ENCODE results near the gene PITPNM3. TPM values are rescaled to one million over a fixed set of nuclear protein-coding genes. Genes with fewer than 3 reads are reported as not detected.
"Not testable (repeated sequence)": the region's sequence is repeated elsewhere in the genome, so short reads cannot be mapped to it uniquely, and the experiment has no call there.

Gene PITPNM3
- total RNA-seq = 0.20 and 0.22 TPM in 2 replicates

DNA sequence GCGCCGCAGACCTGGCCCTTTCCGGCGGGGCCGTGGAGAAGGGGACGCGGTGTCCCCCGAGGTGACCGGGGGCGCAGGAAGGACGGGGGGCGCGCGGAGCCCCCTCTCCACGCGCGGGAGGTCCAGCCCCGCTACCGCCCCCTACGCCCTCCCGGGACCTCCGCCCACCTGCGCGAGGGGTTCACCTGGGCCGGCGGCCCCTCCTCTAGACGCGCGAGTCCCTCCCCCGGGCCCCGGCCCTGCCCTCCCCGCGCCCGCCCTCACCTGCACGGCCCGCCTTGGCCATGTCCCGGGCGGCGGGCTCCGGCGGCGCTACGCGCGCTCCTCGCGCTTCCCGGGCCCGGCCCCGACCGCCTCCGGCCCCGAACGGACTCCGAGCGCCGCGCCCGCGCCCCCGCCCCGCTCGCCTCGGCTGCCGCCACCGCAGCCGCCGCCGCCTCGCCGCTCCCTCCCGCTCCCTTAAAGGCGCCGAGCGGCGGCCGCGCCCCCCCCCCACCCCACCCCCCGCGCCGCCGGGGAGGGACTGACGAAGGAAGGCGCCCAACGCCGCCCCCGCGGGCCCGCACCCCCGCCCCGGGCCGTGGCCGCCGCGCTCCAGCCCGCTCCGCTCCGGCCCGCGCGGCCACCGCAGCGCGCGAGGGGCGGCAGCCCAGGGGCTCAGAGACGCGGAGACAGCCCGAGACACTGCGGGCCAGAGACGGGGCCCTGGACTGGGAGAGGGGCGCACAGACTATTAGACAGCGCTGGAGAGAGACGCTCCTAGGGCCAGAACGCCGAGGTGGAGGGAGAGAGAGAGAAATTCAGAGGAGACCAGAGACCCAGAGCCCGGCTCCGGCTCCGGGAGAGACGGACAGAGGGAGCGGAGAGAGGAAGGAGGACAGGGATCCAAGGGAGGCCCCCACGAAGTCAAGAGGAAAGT, at the start of gene PITPNM3:
Gene PITPNM3, minus strand, starts transcription at position 435 of the 919 bp plus-strand sequence. Its CDS starts 149 bp downstream, at position 286.
- DNase-seq (ENCODE audit: low read depth in 2 of 2) = no peak

DNA sequence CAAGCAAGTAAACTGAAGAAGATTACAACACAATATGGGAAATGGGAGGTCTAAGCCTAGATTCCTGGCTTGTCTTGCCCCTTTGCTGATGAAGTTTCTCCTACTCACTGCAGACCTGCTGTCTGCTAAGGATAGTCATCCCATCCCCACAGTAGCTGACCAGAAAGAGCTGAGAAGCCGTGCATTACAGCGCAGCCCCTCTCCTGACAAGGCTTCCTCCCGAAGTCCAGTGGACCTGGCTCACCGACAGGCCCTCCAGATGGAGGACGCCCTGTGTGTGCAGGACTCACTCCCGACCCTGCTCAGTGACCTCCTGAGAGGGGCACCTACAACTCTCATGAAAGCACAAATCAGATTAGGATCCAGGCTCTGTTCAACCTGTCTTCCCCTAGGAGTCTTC, 48.8 kb upstream of the PITPNM3 start:
- no peak for DNase-seq (ENCODE audit: low read depth in 2 of 2)

DNA sequence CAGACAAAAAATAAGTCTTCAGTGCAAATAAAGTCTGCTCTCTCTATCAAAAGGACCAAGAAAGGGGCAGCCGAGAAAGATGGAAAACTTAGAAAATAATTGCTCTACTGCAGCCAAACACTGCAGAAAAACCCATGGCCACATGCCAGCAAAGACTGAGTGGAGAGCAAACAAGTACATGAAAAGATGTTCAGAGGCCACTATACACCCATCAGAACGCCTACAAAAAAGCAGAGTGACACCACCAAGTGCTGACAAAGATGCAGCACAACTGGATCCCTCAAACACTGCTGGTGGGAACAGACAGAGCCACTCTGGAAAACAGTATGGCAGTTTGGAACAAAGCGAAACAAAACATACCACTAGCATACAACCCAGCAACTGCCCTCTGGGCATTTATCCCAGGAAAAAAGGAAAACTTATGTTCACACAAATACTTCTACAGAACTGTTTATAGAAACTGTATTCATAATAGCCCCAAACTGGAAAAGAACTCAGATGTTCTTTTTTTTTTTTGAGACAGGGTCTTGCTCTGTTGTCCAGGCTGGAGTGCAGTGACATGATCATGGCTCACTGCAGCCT, 47.5 kb upstream of the PITPNM3 start:
- peak in 1 of 2 donors; percentile 15 for DNase-seq (ENCODE audit: low read depth in 2 of 2)

DNA sequence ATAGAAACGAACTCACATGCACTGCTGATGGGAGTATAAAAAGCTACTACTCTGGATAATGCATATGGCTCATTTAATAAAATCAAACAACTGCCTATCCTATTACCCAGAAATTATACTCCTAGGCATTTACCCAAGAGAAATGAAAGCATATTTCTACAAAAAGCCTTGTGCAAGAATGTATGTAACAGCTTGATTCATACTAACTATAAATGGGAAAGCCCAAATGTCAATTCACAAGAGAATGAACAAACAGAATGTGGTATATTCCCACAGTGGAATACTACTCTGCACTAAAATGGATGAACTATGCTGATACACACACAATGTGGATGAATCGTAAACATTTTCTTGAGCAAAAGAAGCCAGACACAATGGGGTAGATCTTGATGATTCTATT, 45.8 kb upstream of the PITPNM3 start:
- DNase-seq (ENCODE audit: low read depth in 2 of 2) = no peak

DNA sequence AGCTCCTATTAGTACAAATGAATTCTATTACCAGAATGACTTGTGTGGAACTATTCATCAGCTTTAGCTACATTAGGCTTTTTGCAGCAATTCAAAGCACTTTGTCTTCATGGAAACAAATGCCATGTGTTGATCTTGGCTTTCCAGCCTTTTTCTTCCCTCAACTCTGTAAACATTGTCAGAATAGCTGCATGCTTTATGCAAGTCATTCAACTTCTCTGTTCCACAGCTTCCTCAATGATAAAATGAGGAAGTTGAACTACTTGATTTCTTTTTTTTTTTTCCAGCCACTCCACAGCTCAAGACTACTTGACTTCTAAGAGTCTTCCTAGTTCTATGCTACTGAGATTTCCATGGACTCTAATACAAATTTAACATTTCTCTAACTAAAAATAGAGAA, 43.0 kb upstream of the PITPNM3 start:
- peak; percentile 28 to 45 for DNase-seq (ENCODE audit: low read depth in 2 of 2)

DNA sequence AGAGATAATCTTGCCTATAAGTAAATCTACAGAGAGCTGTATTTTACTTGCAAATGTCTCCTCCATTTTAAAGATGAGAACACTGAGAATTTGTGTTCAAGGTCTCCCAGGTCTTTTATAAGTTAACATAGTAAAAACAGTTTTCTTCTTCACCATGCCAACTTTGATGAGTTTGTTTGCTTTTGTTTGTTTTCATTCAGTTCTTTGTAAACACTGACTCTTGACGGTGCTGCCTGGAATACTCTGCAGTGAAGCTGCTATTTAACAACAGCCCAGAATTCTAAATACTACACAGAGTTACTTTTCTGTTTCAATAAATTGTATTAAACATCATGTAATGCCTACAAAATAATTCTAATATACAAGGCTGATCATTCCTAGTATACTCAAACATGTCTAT, 41.4 kb upstream of the PITPNM3 start:
- no peak for DNase-seq (ENCODE audit: low read depth in 2 of 2)

- no peak for DNase-seq (ENCODE audit: low read depth in 2 of 2)
Observed at GRCh38 chr17:6596941-6597340, 40.6 kb upstream of the PITPNM3 start.

DNA sequence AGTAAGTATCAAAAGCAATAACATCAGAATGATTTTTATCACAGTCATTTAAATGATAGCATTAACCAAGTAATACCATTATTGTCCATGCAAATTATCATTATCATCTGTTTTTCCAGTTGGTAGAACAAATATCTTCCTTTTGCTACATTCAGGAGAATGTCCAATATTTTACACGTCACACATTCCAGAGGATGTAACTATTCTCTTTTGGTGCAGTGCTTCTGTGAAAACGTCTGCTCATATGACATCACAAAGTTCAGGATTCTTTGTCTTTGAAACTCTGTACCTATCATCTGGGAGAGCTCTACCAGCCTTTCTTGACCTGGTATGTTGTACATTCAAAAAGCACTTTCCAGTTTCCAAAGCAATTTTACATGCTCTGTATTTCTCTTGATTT, 40.2 kb upstream of the PITPNM3 start:
- no peak for DNase-seq (ENCODE audit: low read depth in 2 of 2)

GRCh38 chr17:6596081-6596480, 39.7 kb upstream of the PITPNM3 start:
- DNase-seq (ENCODE audit: low read depth in 2 of 2) = no peak

DNA sequence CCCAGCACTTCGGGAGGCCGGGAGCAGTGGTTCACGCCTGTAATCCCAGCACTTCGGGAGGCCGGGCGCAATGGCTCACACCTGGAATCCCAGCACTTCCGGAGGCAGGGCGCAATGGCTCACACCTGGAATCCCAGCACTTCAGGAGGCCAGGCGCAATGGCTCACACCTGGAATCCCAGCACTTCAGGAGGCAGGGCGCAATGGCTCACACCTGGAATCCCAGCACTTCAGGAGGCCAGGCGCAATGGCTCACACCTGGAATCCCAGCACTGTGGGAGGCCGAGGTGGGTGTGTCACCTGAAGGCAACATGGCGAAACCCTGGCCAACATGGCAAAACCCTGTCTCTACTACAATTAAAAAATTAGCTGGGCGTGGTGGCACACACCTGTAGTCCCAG, 37.0 kb upstream of the PITPNM3 start:
- DNase-seq (ENCODE audit: low read depth in 2 of 2) = not testable (repeated sequence)

GRCh38 chr17:6592173-6592572, 35.8 kb upstream of the PITPNM3 start:
- DNase-seq (ENCODE audit: low read depth in 2 of 2) = no peak

- DNase-seq (ENCODE audit: low read depth in 2 of 2) = no peak
Observed at GRCh38 chr17:6591599-6592158, 35.3 kb upstream of the PITPNM3 start.

- DNase-seq (ENCODE audit: low read depth in 2 of 2) = no peak
Observed at GRCh38 chr17:6589266-6589946, 33.1 kb upstream of the PITPNM3 start.

DNA sequence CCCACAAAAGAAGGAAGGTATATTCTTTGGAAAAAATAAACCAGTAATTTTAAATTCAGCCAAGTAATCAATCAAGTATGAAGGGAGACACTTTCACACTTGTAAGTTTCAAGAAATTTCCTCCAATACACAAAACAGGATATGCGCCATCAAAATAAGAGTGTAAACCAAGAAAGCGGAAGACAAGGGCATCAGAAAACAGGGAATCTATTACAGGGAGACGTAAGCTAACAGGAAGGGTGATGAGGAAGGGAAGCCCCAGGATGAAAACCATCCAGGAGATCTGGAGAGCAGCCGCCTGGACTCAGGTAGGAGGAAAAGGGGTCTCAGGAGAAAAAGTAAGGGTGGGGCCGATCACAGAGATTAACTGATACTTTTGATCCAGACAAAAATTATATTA, 31.8 kb upstream of the PITPNM3 start:
- no peak for DNase-seq (ENCODE audit: low read depth in 2 of 2)

GRCh38 chr17:6587310-6587709, 31.0 kb upstream of the PITPNM3 start:
- DNase-seq (ENCODE audit: low read depth in 2 of 2) = no peak

DNA sequence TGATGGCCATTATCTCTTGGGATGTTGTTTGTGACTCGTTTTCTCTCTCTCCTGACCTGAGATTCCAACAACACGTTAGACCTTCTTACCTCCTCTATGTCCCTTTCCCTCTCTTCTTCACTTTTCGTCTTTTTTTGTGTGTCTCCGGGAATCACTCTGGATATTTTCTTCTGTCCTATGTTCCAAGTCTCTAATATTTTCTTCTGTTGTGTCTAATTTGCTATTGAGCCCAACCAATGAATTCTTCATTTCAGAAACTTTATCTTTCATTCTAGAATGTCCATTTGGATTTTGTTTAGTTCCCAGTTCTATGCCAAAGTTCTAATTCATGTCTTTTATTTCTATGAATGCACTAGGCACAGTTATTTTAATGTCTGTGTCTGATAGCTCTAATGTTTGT, 27.1 kb upstream of the PITPNM3 start:
- DNase-seq (ENCODE audit: low read depth in 2 of 2) = no peak

GRCh38 chr17:6580625-6581024, 24.3 kb upstream of the PITPNM3 start:
- no peak for DNase-seq (ENCODE audit: low read depth in 2 of 2)

- DNase-seq (ENCODE audit: low read depth in 2 of 2) = no peak
Observed at GRCh38 chr17:6578491-6578890, 22.1 kb upstream of the PITPNM3 start.

DNA sequence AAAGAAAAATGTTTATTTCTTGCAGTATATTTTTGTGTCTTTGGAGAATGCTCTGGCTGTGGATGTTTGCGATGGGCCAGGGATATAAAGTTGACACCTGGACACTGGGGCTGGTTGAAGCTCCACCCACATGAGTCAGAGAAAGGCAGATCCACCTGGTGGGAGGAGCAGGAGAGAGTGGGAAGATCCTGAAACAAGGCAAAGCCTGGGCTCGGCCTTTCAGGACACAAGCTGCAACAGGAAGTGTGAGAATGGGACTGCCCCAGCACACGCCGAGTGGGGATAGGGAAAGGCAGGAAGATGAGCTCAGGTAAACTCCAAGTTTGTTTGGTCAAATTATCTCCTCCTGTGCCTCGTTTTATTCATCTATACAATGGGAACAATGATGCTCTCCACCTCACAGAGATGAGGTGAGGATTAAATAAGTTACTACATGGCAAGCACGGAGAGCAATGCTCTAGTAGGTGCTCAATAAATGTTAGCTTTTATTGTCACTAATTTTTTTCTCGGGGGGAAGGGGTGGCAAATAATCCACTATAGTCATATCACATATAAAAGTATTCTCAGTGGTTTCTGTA, 21.4 kb upstream of the PITPNM3 start:
- no peak for DNase-seq (ENCODE audit: low read depth in 2 of 2)

DNA sequence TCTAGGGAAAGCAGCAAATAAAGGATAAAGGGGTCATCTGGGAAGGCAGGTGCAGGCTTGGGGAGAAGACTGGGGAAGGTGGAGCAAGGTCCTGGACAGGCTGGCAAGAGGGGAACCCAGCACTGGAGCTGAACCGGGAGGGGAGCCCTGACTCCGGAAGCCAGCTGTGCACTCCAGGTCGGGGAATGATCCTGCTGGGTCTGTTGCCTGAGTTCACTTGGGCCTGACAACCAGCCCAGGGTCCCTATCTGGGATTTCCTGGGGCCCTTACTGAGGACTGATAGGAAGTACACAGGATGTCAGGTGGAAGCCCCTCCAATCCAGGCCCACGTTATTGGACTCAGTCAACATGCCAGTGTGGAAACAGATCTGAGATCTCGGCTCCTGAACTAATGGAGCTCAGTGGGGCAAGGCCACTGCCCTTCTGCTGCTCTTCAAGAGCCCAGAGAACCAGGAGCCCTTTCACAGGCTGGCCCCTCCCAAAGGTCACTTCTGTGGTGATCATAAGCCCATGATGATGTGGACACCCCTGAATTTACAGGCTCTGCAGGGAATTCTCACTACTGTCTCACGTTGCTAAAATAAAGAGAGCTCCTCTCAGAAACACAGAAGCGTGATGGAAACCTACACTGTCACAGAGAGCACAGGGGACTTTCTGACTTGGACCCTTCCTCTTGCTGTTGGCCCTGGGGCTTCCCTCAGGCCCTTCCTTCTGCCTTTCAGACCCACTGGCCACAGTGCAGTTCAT, 19.9 kb upstream of the PITPNM3 start:
- no peak for DNase-seq (ENCODE audit: low read depth in 2 of 2)

- no peak for DNase-seq (ENCODE audit: low read depth in 2 of 2)
Observed at GRCh38 chr17:6575596-6575988, 19.2 kb upstream of the PITPNM3 start.
